Muscle of back (tissue), 13 donors: ENCODE measurements around the gene CTDP1. TPM values are rescaled to one million over a fixed set of nuclear protein-coding genes. Genes with fewer than 3 reads are reported as not detected.

Source experiments
- DNase-seq, 3 donors: peaks; one replicate each; pipeline versions ENCODE4 v3.0.0 to v3.0.0-alpha.2; 2013
- long read RNA-seq, 9 donors: transcript quantifications; one replicate each; lab custom pipeline, GENCODE V29; 2026
- polyA plus RNA-seq, 10 donors: library from polyadenylated mRNA; unstranded; fragments of 120-200 nt; gene quantifications; one replicate each; pipeline ENCODE4 v1.2.1, GENCODE V29; 2013; ENCODE audit not compliant: insufficient read length in 10 of 10

Gene CTDP1
- polyA plus RNA-seq: 10 to 100 TPM in 1 of 10 donors, 1 to 10 TPM in 9; 6.4 to 10.6 (median 8.4) TPM
- long read RNA-seq, donor 1, full-length matches to known transcripts: 1 of 1 reads
- long read RNA-seq, donor 1, partial matches to known transcripts: 0 of 1 reads
- long read RNA-seq, donor 1, other reads (novel, unspliced or antisense): 0 of 1 reads
- long read RNA-seq, donor 2: 0 reads
- long read RNA-seq, donor 3: 0 reads
- long read RNA-seq, donor 4: 0 reads
- long read RNA-seq, donor 5, partial matches to known transcripts: 5 of 5 reads
- long read RNA-seq, donor 5, other reads (novel, unspliced or antisense): 0 of 5 reads
- long read RNA-seq, donor 6, full-length matches to known transcripts: 1 of 1 reads
- long read RNA-seq, donor 6, partial matches to known transcripts: 0 of 1 reads
- long read RNA-seq, donor 6, other reads (novel, unspliced or antisense): 0 of 1 reads
- long read RNA-seq, donor 7: 0 reads
- long read RNA-seq, donor 8: 0 reads
- long read RNA-seq, donor 9: 0 reads

- peak; percentile 90 to 99 (median 97) for DNase-seq
These were observed at the start of gene CTDP1 for GRCh38 chr18:79679552-79680099. Gene CTDP1 (plus strand): TSS chr18:79679803. CDS start chr18:79679948, 145 bp downstream.

GRCh38 chr18:79630281-79631095 lies 49.1 kb upstream of the CTDP1 start:
- no peak for DNase-seq

- DNase-seq: no peak
These were observed 48.5 kb upstream of the CTDP1 start for GRCh38 chr18:79631096-79631507.

GRCh38 chr18:79631761-79632446 lies 47.7 kb upstream of the CTDP1 start:
- DNase-seq: no peak

- no peak for DNase-seq
These were observed 46.8 kb upstream of the CTDP1 start for GRCh38 chr18:79632765-79633164.

GRCh38 chr18:79634186-79634585 lies 45.4 kb upstream of the CTDP1 start:
- no peak for DNase-seq

GRCh38 chr18:79634593-79635426 lies 44.8 kb upstream of the CTDP1 start:
- DNase-seq: no peak

- DNase-seq: no peak
These were observed 44.2 kb upstream of the CTDP1 start for GRCh38 chr18:79635427-79635726.

GRCh38 chr18:79637181-79637920 lies 42.3 kb upstream of the CTDP1 start:
- no peak for DNase-seq

- peak in 1 of 3 donors; percentile 39 for DNase-seq
These were observed 41.4 kb upstream of the CTDP1 start for GRCh38 chr18:79637921-79638909.

GRCh38 chr18:79639072-79639829 lies 40.4 kb upstream of the CTDP1 start:
- DNase-seq: peak in 1 of 3 donors; percentile 25

- DNase-seq: no peak
These were observed 39.4 kb upstream of the CTDP1 start for GRCh38 chr18:79640064-79640672.

GRCh38 chr18:79640875-79641274 lies 38.7 kb upstream of the CTDP1 start:
- no peak for DNase-seq

GRCh38 chr18:79641722-79642497 lies 37.7 kb upstream of the CTDP1 start:
- no peak for DNase-seq

GRCh38 chr18:79642626-79643025 lies 37.0 kb upstream of the CTDP1 start:
- no peak for DNase-seq

GRCh38 chr18:79643054-79643984 lies 36.3 kb upstream of the CTDP1 start:
- DNase-seq: no peak
